Measurements from ENCODE around the gene TAP2.
"Not testable (repeated sequence)": the region's sequence is repeated elsewhere in the genome, so short reads cannot be mapped to it uniquely, and the experiment has no call there.

TAP2 gene

DNA sequence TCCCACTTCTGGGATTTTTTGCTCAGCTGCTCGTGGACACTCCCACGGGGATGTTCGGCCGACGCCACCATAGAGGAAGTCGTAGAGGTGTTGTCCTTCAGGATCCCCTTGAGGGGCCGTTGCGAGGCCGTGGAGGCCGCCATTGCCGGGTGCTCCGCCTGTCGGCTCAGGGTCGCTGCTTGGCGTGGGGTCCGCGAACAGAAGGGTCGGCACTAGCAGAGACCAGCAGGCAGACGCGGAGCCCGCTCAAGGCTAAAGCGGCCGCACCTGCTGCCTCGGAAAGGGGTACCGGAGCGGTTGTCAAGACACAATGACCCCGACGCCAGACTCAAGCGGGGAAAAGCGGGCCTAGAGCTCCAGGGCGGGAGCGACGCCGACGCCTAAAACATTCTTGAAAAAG is 41.2 kb upstream of the TAP2 start:
- no peak for DNase-seq (ENCODE audit: low spot score)
- TF ChIP-seq, protein P1, sequence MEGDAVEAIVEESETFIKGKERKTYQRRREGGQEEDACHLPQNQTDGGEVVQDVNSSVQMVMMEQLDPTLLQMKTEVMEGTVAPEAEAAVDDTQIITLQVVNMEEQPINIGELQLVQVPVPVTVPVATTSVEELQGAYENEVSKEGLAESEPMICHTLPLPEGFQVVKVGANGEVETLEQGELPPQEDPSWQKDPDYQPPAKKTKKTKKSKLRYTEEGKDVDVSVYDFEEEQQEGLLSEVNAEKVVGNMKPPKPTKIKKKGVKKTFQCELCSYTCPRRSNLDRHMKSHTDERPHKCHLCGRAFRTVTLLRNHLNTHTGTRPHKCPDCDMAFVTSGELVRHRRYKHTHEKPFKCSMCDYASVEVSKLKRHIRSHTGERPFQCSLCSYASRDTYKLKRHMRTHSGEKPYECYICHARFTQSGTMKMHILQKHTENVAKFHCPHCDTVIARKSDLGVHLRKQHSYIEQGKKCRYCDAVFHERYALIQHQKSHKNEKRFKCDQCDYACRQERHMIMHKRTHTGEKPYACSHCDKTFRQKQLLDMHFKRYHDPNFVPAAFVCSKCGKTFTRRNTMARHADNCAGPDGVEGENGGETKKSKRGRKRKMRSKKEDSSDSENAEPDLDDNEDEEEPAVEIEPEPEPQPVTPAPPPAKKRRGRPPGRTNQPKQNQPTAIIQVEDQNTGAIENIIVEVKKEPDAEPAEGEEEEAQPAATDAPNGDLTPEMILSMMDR (IDR thresholded peaks at IDR 0.05; ENCODE audit: extremely low read depth, missing control alignments) = no peak

DNA sequence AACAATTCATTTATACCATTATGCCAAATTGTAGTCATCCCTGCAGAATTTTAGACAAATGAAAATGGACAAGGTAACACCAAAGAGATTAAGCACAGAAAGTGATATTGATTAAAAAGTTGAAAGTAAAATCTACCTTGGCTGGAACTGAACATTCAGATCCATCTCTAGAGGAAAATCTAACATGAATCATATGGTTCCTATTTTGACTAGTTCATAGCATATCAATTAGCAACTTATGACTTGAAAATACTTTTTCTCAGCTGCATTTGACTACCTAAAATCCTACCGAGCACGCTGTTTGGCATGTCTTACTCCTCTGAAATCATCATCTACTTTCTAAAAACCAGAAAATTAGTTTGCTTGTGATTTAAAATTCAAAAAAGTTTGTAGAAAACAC is 38.1 kb upstream of the TAP2 start:
- TF ChIP-seq, protein P1 (IDR thresholded peaks at IDR 0.05; ENCODE audit: extremely low read depth, missing control alignments) = no peak
- DNase-seq (ENCODE audit: low spot score) = no peak

DNA sequence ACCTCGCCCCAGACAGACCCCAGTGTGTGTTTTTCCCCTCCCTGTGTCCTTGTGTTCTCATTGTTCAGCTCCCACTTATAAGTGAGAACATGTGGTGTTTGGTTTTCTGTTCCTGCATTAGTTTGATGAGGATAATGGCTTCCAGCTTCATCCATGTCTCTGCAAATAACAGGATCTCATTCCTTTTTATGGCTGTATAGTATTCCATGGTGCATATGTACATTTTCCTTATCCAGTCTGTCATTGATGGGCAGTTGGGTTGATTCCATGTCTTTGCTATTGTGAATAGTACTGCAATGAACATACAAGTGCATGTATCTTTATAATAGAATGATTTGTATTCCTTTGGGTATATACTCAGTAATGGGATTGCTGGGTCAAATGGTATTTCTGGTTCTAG is 35.4 kb upstream of the TAP2 start:
- DNase-seq (ENCODE audit: low spot score) = not testable (repeated sequence)

DNA sequence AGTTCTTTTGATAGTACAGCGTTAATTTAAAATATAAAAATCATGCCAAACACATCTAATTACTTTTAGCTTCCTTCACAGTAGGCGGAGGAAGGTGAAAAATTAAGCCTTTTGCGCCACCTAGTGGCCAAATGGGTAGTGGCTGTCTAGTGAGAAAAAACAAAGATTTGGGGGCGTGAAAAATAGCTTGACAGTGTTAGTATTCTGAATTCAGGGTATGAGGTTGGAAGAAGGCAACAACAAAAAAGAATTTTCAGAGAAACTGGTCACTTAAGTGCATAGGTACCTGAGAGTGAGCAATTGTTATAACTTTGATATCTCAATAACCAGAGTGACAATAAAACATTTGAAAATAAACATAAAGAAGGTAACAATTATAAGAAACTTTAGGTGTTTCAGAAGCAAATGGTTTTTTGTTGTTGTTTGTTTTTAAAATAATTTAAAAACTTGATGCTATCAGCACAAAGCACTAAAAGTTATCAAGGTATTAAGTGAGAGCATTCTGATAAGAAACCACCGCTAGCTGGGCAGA is 29.8 kb upstream of the TAP2 start:
- DNase-seq (ENCODE audit: low spot score) = peak; percentile 65
- TF ChIP-seq, protein P1 (IDR thresholded peaks at IDR 0.05; ENCODE audit: extremely low read depth, missing control alignments) = peak; percentile 66

DNA sequence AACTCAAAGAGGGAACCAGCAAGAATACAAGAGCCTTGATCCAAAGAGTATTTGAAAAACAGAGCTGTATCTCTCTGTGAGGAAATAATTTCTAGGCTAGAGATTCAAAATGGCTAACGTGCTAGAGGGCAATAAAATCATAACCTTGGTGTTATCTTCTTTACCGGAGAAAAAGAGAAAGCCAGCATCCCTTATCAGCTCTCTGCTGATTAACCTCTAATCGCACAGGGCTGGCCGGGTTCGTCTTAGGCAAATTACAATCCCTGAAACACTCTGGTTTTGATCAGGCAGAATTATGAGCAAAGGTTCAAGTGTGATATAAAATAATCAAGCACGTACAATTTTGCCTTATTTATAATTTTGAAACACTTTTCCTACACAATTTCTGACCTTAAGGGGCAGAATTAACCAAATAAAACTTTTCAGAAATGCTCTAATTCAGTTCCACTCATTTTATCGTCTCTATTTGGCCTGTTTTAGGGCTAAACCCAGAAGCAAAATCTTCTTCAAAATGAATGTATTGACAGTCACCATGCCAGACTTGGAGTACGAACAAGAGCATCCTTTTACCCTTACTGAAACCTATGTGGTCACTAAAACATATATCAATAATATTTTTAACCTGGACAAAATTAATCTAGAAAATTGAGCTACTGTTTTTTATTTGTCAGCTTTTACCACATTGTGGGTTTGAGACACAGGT is 29.2 kb upstream of the TAP2 start:
- DNase-seq (ENCODE audit: low spot score) = no peak
- TF ChIP-seq, protein P1 (IDR thresholded peaks at IDR 0.05; ENCODE audit: extremely low read depth, missing control alignments) = no peak

DNA sequence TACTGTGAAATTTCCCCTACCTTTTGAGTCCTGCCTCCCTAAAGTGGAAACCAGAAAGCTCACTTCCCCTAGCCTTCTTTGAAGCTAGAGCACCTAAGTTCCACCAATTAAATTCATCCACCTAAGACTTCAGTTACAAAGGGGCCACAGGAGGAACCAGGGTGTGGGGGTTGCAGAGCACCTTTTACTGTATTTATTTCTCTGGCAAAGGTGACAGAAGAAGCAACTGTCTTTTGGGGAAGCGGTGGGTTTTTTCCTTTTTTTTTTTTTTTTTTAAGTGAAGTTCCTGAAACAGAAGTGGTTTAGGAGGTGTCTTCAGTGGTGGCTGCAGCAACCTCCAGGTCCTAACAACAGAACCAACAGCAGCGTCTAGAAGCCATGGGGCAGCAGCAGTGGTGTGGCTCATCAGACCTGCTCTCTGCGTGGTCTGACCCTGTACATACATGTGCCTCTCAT is 28.5 kb upstream of the TAP2 start:
- peak; percentile 37 for DNase-seq (ENCODE audit: low spot score)

DNA sequence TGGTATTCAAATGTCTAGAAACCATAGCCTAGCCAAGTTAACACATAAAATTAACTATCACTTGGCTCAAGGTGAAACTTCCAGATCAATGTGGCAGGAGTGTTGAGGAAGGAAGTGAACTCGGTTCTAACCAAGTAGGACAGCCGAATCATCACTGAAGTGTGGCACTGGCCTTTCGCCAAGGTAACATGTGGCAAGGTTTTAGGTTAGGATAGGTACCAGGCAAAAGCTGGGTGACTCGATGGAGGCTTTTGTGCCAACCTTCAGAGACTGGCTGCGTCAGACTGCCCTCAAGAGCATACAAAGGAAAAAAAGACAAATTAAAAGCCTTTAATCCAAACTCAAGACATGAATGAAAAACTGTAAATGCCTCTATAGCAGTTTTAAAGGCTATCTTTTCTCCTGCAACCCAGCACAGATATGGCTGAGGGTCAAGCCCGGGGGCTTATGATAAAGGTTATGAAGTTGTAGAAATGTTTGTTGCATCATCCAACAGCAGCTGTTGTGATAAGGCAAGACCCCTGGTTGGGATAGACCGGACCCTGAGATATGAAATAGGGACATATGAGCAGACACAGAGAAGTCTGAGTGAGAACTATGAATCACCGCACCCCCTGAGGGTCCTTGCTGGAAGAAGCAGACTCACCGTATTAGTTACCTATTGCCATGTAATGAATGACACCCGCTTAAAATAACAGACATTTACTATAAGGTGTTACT is 27.3 kb upstream of the TAP2 start:
- DNase-seq (ENCODE audit: low spot score) = no peak
- TF ChIP-seq, protein P1 (IDR thresholded peaks at IDR 0.05; ENCODE audit: extremely low read depth, missing control alignments) = no peak

More for the DNA sequence above, 28.5 kb upstream of the TAP2 start:
- TF ChIP-seq, protein P1 (IDR thresholded peaks at IDR 0.05; ENCODE audit: extremely low read depth, missing control alignments) = no peak
